B cell (primary cell): ENCODE measurements around the gene EPB41L5. TPM values are rescaled to one million over a fixed set of nuclear protein-coding genes. Genes with fewer than 3 reads are reported as not detected.

Source experiments
- ATAC-seq: fragments of 200-7000 bp; cut with Tn5 transposase; one replicate; pipeline ENCODE4 v1.10.0; 2021; ENCODE audit warnings: low read depth, mild to moderate bottlenecking, moderate number of reproducible peaks, moderate library complexity
- CTCF ChIA-PET: fragments of 350-600 bp; sonication (Branson Sonifier 250); formaldehyde crosslinking; loops from one replicate; lab custom pipeline; 2021; ENCODE audit warnings: antibody characterized with exemption, inconsistent platforms; lab: Charles Lee
- POLR2A ChIA-PET: fragments of 350-600 bp; sonication (Branson Sonifier 250); formaldehyde crosslinking; loops from one replicate; lab custom pipeline; 2021; ENCODE audit warnings: antibody characterized with exemption; lab: Charles Lee
- DNase-seq: peaks from one replicate; pipeline ENCODE4 v3.0.0; 2013
- H2AFZ ChIP-seq: 2 replicates; pipeline ENCODE4 v1.6.1; 2012; ENCODE audit warnings: mild to moderate bottlenecking, low read depth, low read length; ENCODE audit not compliant: insufficient read depth, poor library complexity, severe bottlenecking
- H3K27ac ChIP-seq, 2 donors: 1 replicate in 1 of 2; 2 replicates in 1 of 2; pipeline ENCODE4 v1.5.1; 2012 to 2013; ENCODE audit warnings: low read length in 2 of 2, mild to moderate bottlenecking in 2 of 2, moderate library complexity in 1 of 2
- H3K27me3 ChIP-seq, 4 experiments: fragments of 200-600 bp in 1 of 4; sonication (generic) in 1 of 4; replicated peaks in 1 of 4; 1 replicate in 2 of 4; 2 replicates in 2 of 4; pipeline versions ENCODE4 v1.6.1 to v1.7.0; 2013 to 2016; ENCODE audit warnings: low read length in 3 of 4, mild to moderate bottlenecking in 2 of 4, mixed read lengths in 1 of 4, moderate library complexity in 1 of 4; ENCODE audit not compliant: insufficient read depth in 4 of 4, control insufficient read depth in 3 of 4; ENCODE audit errors: control extremely low read depth in 1 of 4
- H3K36me3 ChIP-seq, 2 experiments: replicated peaks in 1 of 2; 1 replicate in 1 of 2; 2 replicates in 1 of 2; pipeline versions ENCODE4 v1.6.1 to v1.7.1; 2013; ENCODE audit warnings: low read length in 1 of 2; ENCODE audit not compliant: insufficient read depth in 2 of 2, control insufficient read depth in 1 of 2; ENCODE audit errors: control extremely low read depth in 1 of 2, extremely low read depth in 1 of 2
- H3K4me1 ChIP-seq, 2 donors: fragments of 200-600 bp in 1 of 2; sonication (generic) in 1 of 2; 1 replicate in 1 of 2; 2 replicates in 1 of 2; pipeline versions ENCODE4 v1.5.1 to v1.6.1; 2013 to 2017; ENCODE audit warnings: low read length in 2 of 2; ENCODE audit not compliant: control insufficient read depth in 2 of 2, insufficient read depth in 2 of 2
- H3K4me2 ChIP-seq: replicated peaks from 2 replicates; pipeline ENCODE3; 2012; ENCODE audit warnings: mild to moderate bottlenecking, low read depth, low read length; ENCODE audit not compliant: poor library complexity, severe bottlenecking
- H3K4me3 ChIP-seq, 5 experiments: fragments of 200-600 bp in 1 of 5; sonication (generic) in 1 of 5; 1 replicate in 3 of 5; 2 replicates in 2 of 5; pipeline versions ENCODE4 v1.5.1 to v1.7.0; 2011 to 2016; ENCODE audit warnings: low read length in 4 of 5, mild to moderate bottlenecking in 4 of 5, low read depth in 2 of 5, control low read depth in 1 of 5, moderate library complexity in 1 of 5; ENCODE audit not compliant: insufficient read depth in 1 of 5; ENCODE audit errors: control extremely low read depth in 1 of 5, extremely low read depth in 1 of 5
- H3K79me2 ChIP-seq: fragments of 200-600 bp; sonication (generic); one replicate; pipeline ENCODE4 v1.6.0; 2016; ENCODE audit warnings: low read length; ENCODE audit not compliant: control insufficient read depth, insufficient read depth
- H3K9ac ChIP-seq: fragments of 200-600 bp; sonication (generic); 2 replicates; pipeline ENCODE4 v1.6.1; 2017; ENCODE audit warnings: mild to moderate bottlenecking, low read length, moderate library complexity
- H3K9me3 ChIP-seq, 3 donors: one replicate each; pipeline versions ENCODE4 v1.6.1 to v1.7.1; 2013; ENCODE audit warnings: low read length in 2 of 3; ENCODE audit not compliant: control insufficient read depth in 2 of 3, insufficient read depth in 1 of 3; ENCODE audit errors: control extremely low read depth in 1 of 3
- H4K20me1 ChIP-seq: 2 replicates; pipeline ENCODE4 v1.6.0; 2012; ENCODE audit warnings: mild to moderate bottlenecking, low read length; ENCODE audit not compliant: insufficient read depth, control insufficient read depth, poor library complexity, severe bottlenecking
- H3K27ac Mint-ChIP-seq: one replicate; pipeline ENCODE4 v1.8.0; 2021; ENCODE audit warnings: mixed read lengths
- H3K27me3 Mint-ChIP-seq: one replicate; pipeline ENCODE4 v1.8.0; 2021; ENCODE audit warnings: mixed read lengths
- H3K4me1 Mint-ChIP-seq: one replicate; pipeline ENCODE4 v1.8.0; 2021; ENCODE audit warnings: mixed read lengths
- H3K4me3 Mint-ChIP-seq: one replicate; pipeline ENCODE4 v1.8.0; 2021; ENCODE audit warnings: mixed read lengths
- H3K9me3 Mint-ChIP-seq: one replicate; pipeline ENCODE4 v1.8.0; 2022; ENCODE audit warnings: mixed read lengths; ENCODE audit not compliant: insufficient read depth
- CTCF ChIP-seq: fragments of 200-600 bp; IDR thresholded peaks from one replicate; pipeline ENCODE4 v1.8.0; 2022; ENCODE audit warnings: antibody characterized with exemption, mild to moderate bottlenecking
- EZH2 ChIP-seq: IDR thresholded peaks from 2 replicates; pipeline ENCODE4 v1.6.1; 2012; ENCODE audit warnings: borderline replicate concordance, low read depth, mild to moderate bottlenecking, moderate library complexity, low read length; ENCODE audit not compliant: insufficient read depth, poor library complexity, severe bottlenecking
- WGBS: methylation state at CpG from one replicate; pipeline ENCODE4 v1.1.5; 2013; ENCODE audit warnings: missing lambda C conversion rate; ENCODE audit not compliant: insufficient coverage; 5-methylcytosine and 5-hydroxymethylcytosine counted together
- intact Hi-C: fragments of 100-400 bp; cut with micrococcal nuclease; formaldehyde crosslinking; loops from one replicate; pipeline ENCODE4 v1.10.0; 2022
- polyA plus RNA-seq: library from polyadenylated mRNA; depleted of rRNA; stranded (reverse); fragments of >200 nt; gene quantifications from 2 replicates; pipeline ENCODE4 v1.2.3, GENCODE V29; 2012
- total RNA-seq, 2 donors: library from RNA; stranded (reverse); fragments of 120-200 nt in 1 of 2; gene quantifications; 1 replicate in 1 of 2; 2 replicates in 1 of 2; pipeline versions ENCODE4 v1.2.3 to v1.2.4, GENCODE V29; 2013 to 2022

The EPB41L5 gene
- total and polyA plus RNA-seq, 2 donors (not counting 1 experiment from before 2014, with no cell fraction given), result 3.9 to 14.0 TPM

- intact Hi-C loops, result no loop called here
- no peak for DNase-seq
- ATAC-seq, result no peak
- H3K9me3 ChIP-seq, result peaks cover 0 to 4% (median 0%) of the 10 kb centered on the region in 3 donors
- H3K79me2 ChIP-seq, result peaks cover 8% of the 10 kb centered on the region
- H4K20me1 ChIP-seq, result no peaks in the 10 kb centered on the region
- H3K27me3 ChIP-seq, result no peaks in the 10 kb centered on the region
- Mint-ChIP-seq H3K9me3 (no peaks in the 10 kb centered on the region), H3K27ac (no peak overlapping the region), H3K27me3 (no peaks in the 10 kb centered on the region), H3K4me3 (no peak overlapping the region), H3K4me1 (peaks cover 8% of the 10 kb centered on the region)
- no peak for TF ChIP-seq CTCF
- TF ChIP-seq EZH2, result no peak
- WGBS, result no CpG with 5 or more reads among the region's 1 CpG
- no peaks in the 10 kb centered on the region for H3K36me3 ChIP-seq
- CTCF ChIA-PET, result no interaction called here
- H3K9ac ChIP-seq, result no peak overlapping the region
- no peak overlapping the region for H3K27ac ChIP-seq
- no peak overlapping the region for H3K4me3 ChIP-seq
- no peak overlapping the region for H3K4me2 ChIP-seq
- H2AFZ ChIP-seq, result no peak overlapping the region
- POLR2A ChIA-PET, result no interaction called here
- peaks cover 0 to 2% of the 10 kb centered on the region in 2 donors for H3K4me1 ChIP-seq
Measured at GRCh38 chr2:120036145-120036544, 23.3 kb downstream of the EPB41L5 start.

DNA sequence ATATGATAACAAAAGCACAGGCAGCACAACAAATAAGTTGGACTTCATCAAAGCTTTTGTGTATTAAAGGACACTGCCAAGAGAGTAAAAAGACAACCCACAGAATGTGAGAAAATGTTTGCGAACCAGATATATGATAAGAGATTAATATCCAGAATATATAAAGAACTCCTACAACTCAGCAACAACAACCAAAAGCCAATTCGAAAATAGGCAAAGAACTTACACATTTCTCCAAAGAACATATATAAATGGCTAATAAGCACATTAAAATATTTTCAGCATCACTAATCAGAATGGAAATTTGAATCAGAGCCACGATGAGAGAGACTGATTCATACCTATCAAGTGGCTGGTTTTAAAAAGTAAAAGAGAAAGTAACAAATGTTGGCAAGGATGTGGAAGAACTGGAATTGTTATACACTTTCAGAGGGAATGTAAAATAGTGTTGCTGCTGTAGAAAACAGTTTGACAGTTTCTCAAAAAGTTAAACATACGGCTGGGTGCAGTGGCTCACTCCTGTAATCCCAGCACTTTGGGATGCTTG lies 25.2 kb downstream of the EPB41L5 start:
- ATAC-seq (no peak), DNase-seq (no peak)
- no peak overlapping the region for H2AFZ ChIP-seq
- Mint-ChIP-seq H3K4me3 (no peak overlapping the region), H3K9me3 (no peaks in the 10 kb centered on the region), H3K4me1 (peaks cover 16% of the 10 kb centered on the region), H3K27ac (no peak overlapping the region), H3K27me3 (no peaks in the 10 kb centered on the region)
- CTCF ChIA-PET, result no interaction called here
- no peak overlapping the region for H3K9ac ChIP-seq
- H3K27ac ChIP-seq, result no peak overlapping the region
- no peak overlapping the region for H3K4me2 ChIP-seq
- H3K79me2 ChIP-seq, result no peaks in the 10 kb centered on the region
- POLR2A ChIA-PET, result no interaction called here
- peaks cover 0 to 4% (median 0%) of the 10 kb centered on the region in 3 donors for H3K9me3 ChIP-seq
- H3K36me3 ChIP-seq, result no peaks in the 10 kb centered on the region
- H3K4me3 ChIP-seq, result no peak overlapping the region
- intact Hi-C loops, result no loop called here
- H3K27me3 ChIP-seq, result no peaks in the 10 kb centered on the region
- H4K20me1 ChIP-seq, result no peaks in the 10 kb centered on the region
- WGBS, result 88% methylated on average over 1 of the region's 4 CpGs
- TF ChIP-seq EZH2 (no peak), CTCF (no peak)
- H3K4me1 ChIP-seq, result peaks cover 0 to 2% of the 10 kb centered on the region in 2 donors
